Spleen (tissue), 11 donors: ENCODE data around the gene MAP7D2. TPM values are rescaled to one million over a fixed set of nuclear protein-coding genes. Genes with fewer than 3 reads are reported as not detected.

Experiments used
- DNase-seq: peaks from one replicate; pipeline ENCODE4 v3.0.0-alpha.2; 2020
- H3K27ac ChIP-seq, 8 donors: fragments of 200-600 bp; sonication (generic) in 7 of 8; 1 replicate in 4 of 8; 2 replicates in 4 of 8; pipeline versions ENCODE4 v1.5.0 to v1.8.0; 2016 to 2021; ENCODE audit warnings: inconsistent platforms in 4 of 8, mild to moderate bottlenecking in 4 of 8, moderate library complexity in 1 of 8
- H3K27me3 ChIP-seq, 7 donors: fragments of 200-600 bp; sonication (generic) in 6 of 7; replicated peaks in 1 of 7; 1 replicate in 4 of 7; 2 replicates in 3 of 7; pipeline versions ENCODE4 v1.5.0 to v1.8.0; 2016 to 2021; ENCODE audit warnings: inconsistent platforms in 3 of 7, mild to moderate bottlenecking in 1 of 7
- H3K36me3 ChIP-seq, 6 donors: fragments of 200-600 bp; sonication (generic) in 5 of 6; 1 replicate in 4 of 6; 2 replicates in 2 of 6; pipeline versions ENCODE4 v1.5.0 to v1.8.0; 2016 to 2021; ENCODE audit warnings: inconsistent platforms in 2 of 6
- H3K4me1 ChIP-seq, 6 donors: fragments of 200-600 bp; sonication (generic) in 5 of 6; 1 replicate in 3 of 6; 2 replicates in 3 of 6; pipeline versions ENCODE4 v1.5.0 to v1.8.0; 2016 to 2021; ENCODE audit warnings: inconsistent platforms in 3 of 6
- H3K4me3 ChIP-seq, 8 donors: fragments of 200-600 bp; sonication (generic) in 7 of 8; 1 replicate in 4 of 8; 2 replicates in 4 of 8; pipeline versions ENCODE4 v1.5.0 to v1.8.0; 2016 to 2021; ENCODE audit warnings: inconsistent platforms in 4 of 8, mild to moderate bottlenecking in 4 of 8, moderate library complexity in 2 of 8
- H3K9me3 ChIP-seq, 8 donors: fragments of 200-600 bp; sonication (generic) in 7 of 8; 1 replicate in 4 of 8; 2 replicates in 4 of 8; pipeline versions ENCODE4 v1.5.0 to v1.8.0; 2016 to 2021; ENCODE audit warnings: inconsistent platforms in 4 of 8
- POLR2A ChIP-seq, 3 donors: fragments of 450-650 bp; IDR thresholded peaks; one replicate each; pipeline ENCODE4 v1.5.1; 2017; ENCODE audit warnings: antibody characterized with exemption in 3 of 3, mild to moderate bottlenecking in 1 of 3
- POLR2AphosphoS5 ChIP-seq, 3 donors: sonication (generic); formaldehyde crosslinking; IDR thresholded peaks; one replicate each; pipeline ENCODE4 v1.5.1; 2017; ENCODE audit warnings: antibody characterized with exemption in 3 of 3
- WGBS, 5 donors: extraction: QIAGEN DNeasy Blood & Tissue Kit in 3 of 5; methylation state at CpG; one replicate each; pipeline versions ENCODE4 v1.1.5 to v1.1.7; 2013 to 2018; 5-methylcytosine and 5-hydroxymethylcytosine counted together
- intact Hi-C: fragments of 100-400 bp; cut with DNase I; formaldehyde crosslinking; loops from one replicate; pipeline ENCODE4 v1.15.0; 2023; ENCODE audit warnings: low total_unique reads
- polyA plus RNA-seq, 3 donors: library from polyadenylated mRNA; stranded (reverse); fragments of 200-250 nt; gene quantifications; one replicate each; pipeline ENCODE4 v1.2.1, GENCODE V29; 2013
- total RNA-seq, 7 donors: library from RNA; depleted of rRNA in 3 of 7; stranded (reverse); fragments of >200 nt in 3 of 7; fragmentation: NEBNext Ultra II Directional in 4 of 7; extraction: Animal tissue kit (Norgen Biotek cat#: 25700) in 4 of 7; gene quantifications; one replicate each; pipeline versions ENCODE4 v1.1.0 to v1.2.1, GENCODE V29; 2016 to 2021
- TF ChIP-seq, protein P1 (sequence below), 11 experiments: fragments of 200-600 bp in 7 of 11; fragments of 450-650 bp in 4 of 11; sonication (generic) in 4 of 11; IDR thresholded peaks in 8 of 11; conservative IDR thresholded peaks in 3 of 11; 1 replicate in 7 of 11; 2 replicates in 4 of 11; pipeline versions ENCODE4 v1.4.0 to v1.8.0; 2016 to 2021; ENCODE audit warnings: antibody characterized with exemption in 11 of 11, inconsistent platforms in 4 of 11, mild to moderate bottlenecking in 1 of 11
- donor health status: healthy with polysubstance abuse.
- donor health status: DM: no; HTN: no; CAD: no; lungs with moderate emphysema.
- donor health status: DM: no; HTN: no; CAD: no.
- donor health status: Bipolar disorder and iron deficiency.
- donor health status: healthy.
- donor health status: DM: no; HTN: no; CAD: no.
- donor health status: DM: yes; HTN: yes; CAD: no.

Gene MAP7D2
- total and polyA plus RNA-seq, 10 donors = 0.02 to 0.67 (median 0.47) TPM; not detected in 3

GRCh38 chrX:19981947-19982346 is 134.8 kb downstream of the MAP7D2 start:
- TF ChIP-seq POLR2AphosphoS5 (IDR thresholded peaks at IDR 0.05) = no peak
- TF ChIP-seq, protein P1, sequence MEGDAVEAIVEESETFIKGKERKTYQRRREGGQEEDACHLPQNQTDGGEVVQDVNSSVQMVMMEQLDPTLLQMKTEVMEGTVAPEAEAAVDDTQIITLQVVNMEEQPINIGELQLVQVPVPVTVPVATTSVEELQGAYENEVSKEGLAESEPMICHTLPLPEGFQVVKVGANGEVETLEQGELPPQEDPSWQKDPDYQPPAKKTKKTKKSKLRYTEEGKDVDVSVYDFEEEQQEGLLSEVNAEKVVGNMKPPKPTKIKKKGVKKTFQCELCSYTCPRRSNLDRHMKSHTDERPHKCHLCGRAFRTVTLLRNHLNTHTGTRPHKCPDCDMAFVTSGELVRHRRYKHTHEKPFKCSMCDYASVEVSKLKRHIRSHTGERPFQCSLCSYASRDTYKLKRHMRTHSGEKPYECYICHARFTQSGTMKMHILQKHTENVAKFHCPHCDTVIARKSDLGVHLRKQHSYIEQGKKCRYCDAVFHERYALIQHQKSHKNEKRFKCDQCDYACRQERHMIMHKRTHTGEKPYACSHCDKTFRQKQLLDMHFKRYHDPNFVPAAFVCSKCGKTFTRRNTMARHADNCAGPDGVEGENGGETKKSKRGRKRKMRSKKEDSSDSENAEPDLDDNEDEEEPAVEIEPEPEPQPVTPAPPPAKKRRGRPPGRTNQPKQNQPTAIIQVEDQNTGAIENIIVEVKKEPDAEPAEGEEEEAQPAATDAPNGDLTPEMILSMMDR (IDR thresholded peaks at IDR 0.05 in 8 of 11, conservative IDR thresholded peaks at IDR 0.05 in 3 of 11) = no peak
- TF ChIP-seq POLR2A (IDR thresholded peaks at IDR 0.05) = no peak
- WGBS, 5 donors = 58 to 100% (median 88%) methylated on average over 2 of the region's 2 CpGs
- intact Hi-C loops = no loop called here

DNA sequence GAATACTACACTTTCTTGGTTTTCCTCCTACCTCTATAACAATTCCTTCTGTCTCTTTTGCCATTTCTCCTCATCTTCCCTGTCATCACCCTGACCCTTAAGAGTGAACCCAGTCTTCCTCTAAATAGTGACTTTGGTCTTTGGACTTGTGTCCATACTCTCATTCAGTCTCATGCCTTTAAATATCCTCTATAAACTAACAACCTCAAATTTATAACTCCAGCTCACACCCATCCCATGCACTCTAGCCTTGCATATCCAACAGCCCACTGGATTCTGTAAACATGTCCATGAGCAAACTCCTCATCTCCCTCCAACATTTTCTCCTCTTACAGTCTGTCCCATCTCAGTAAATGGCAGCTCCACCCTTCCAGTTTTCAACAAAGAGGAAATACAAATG is 140.9 kb downstream of the MAP7D2 start:
- no peak overlapping the region for H3K4me3 ChIP-seq
- DNase-seq = no peak
- intact Hi-C loops = no loop called here
- H3K27me3 ChIP-seq = peaks cover 0 to 5% (median 0%) of the 10 kb centered on the region in 7 donors
- TF ChIP-seq, protein P1 (IDR thresholded peaks at IDR 0.05 in 8 of 11, conservative IDR thresholded peaks at IDR 0.05 in 3 of 11) = no peak
- TF ChIP-seq POLR2A (IDR thresholded peaks at IDR 0.05) (no peak), POLR2AphosphoS5 (IDR thresholded peaks at IDR 0.05) (no peak)
- no peak overlapping the region for H3K27ac ChIP-seq
- no peaks in the 10 kb centered on the region for H3K4me1 ChIP-seq
- H3K9me3 ChIP-seq = peaks cover 0 to 6% (median 0%) of the 10 kb centered on the region in 8 donors
- H3K36me3 ChIP-seq = peaks cover 0 to 4% (median 0%) of the 10 kb centered on the region in 6 donors

More at GRCh38 chrX:19981947-19982346, 134.8 kb downstream of the MAP7D2 start:
- H3K36me3 ChIP-seq = peaks cover 0 to 4% (median 0%) of the 10 kb centered on the region in 6 donors
- no peaks in the 10 kb centered on the region for H3K4me1 ChIP-seq
- no peak overlapping the region for H3K4me3 ChIP-seq
- no peak for DNase-seq
- H3K9me3 ChIP-seq = peaks cover 0 to 13% (median 0%) of the 10 kb centered on the region in 8 donors
- peaks cover 0 to 5% (median 0%) of the 10 kb centered on the region in 7 donors for H3K27me3 ChIP-seq
- no peak overlapping the region for H3K27ac ChIP-seq

- TF ChIP-seq POLR2AphosphoS5 (IDR thresholded peaks at IDR 0.05) = no peak
- TF ChIP-seq, protein P1 (IDR thresholded peaks at IDR 0.05 in 8 of 11, conservative IDR thresholded peaks at IDR 0.05 in 3 of 11) = no peak
- no peak for TF ChIP-seq POLR2A (IDR thresholded peaks at IDR 0.05)
- intact Hi-C loops = no loop called here
- Histone ChIP-seq H3K27ac (no peak overlapping the region), H3K27me3 (no peaks in the 10 kb centered on the region), H3K9me3 (peaks cover 0 to 6% (median 0%) of the 10 kb centered on the region in 8 donors), H3K4me3 (no peak overlapping the region), H3K36me3 (peaks cover 0 to 9% (median 0%) of the 10 kb centered on the region in 6 donors), H3K4me1 (no peaks in the 10 kb centered on the region)
- DNase-seq = no peak
Observed at GRCh38 chrX:19972984-19973383, 143.7 kb downstream of the MAP7D2 start.

GRCh38 chrX:19968276-19968675 is 148.4 kb downstream of the MAP7D2 start:
- Histone ChIP-seq H3K27me3 (no peaks in the 10 kb centered on the region), H3K36me3 (peaks cover 0 to 52% (median 6%) of the 10 kb centered on the region in 6 donors), H3K4me3 (no peak overlapping the region), H3K9me3 (no peaks in the 10 kb centered on the region), H3K4me1 (no peaks in the 10 kb centered on the region), H3K27ac (no peak overlapping the region)
- TF ChIP-seq, protein P1 (IDR thresholded peaks at IDR 0.05 in 8 of 11, conservative IDR thresholded peaks at IDR 0.05 in 3 of 11) = no peak
- TF ChIP-seq POLR2AphosphoS5 (IDR thresholded peaks at IDR 0.05) = no peak
- TF ChIP-seq POLR2A (IDR thresholded peaks at IDR 0.05) = no peak
- WGBS, 5 donors = 91 to 100% (median 93%) methylated on average over 6 of the region's 6 CpGs
- intact Hi-C loops = no loop called here
- DNase-seq = no peak
